GM15510 (cell line): ENCODE measurements around the gene SMYD3.

Experiments
- POLR2A ChIP-seq: IDR thresholded peaks from 3 replicates; pipeline ENCODE4 v1.6.1; 2011; ENCODE audit warnings: borderline replicate concordance; ENCODE audit not compliant: insufficient read length; ENCODE audit errors: extremely low read depth

SMYD3 gene

GRCh38 chr1:245880754-245881403 is 626.2 kb downstream of the SMYD3 start:
- TF ChIP-seq POLR2A, result no peak

GRCh38 chr1:245879091-245879490 is 628.0 kb downstream of the SMYD3 start:
- no peak for TF ChIP-seq POLR2A

DNA sequence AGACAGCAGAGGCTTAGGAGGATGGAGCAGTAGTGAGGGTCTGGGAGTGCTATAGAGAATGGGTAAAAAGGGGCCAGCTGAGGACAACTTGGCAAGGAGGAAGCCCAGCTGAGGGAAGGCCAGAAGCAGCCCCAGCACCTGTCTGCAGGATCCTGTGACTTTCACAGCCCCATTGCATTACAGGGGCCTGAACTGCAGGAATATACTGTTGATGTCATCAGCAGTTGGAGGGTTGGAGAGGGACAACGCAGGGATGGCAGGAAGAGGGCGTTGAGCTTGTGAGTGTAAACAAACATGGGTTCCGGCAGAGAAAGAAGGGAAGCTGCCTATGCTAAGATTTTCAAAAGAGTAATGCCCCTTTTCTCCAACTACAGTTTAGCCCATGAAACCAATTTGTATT is 628.5 kb downstream of the SMYD3 start:
- TF ChIP-seq POLR2A, result no peak

GRCh38 chr1:245877976-245878375 is 629.1 kb downstream of the SMYD3 start:
- no peak for TF ChIP-seq POLR2A

- no peak for TF ChIP-seq POLR2A
Measured at GRCh38 chr1:245876586-245876985, 630.5 kb downstream of the SMYD3 start.

GRCh38 chr1:245875581-245876261 is 631.4 kb downstream of the SMYD3 start:
- no peak for TF ChIP-seq POLR2A

GRCh38 chr1:245874942-245875580 is 632.0 kb downstream of the SMYD3 start:
- no peak for TF ChIP-seq POLR2A

GRCh38 chr1:245873883-245874671 is 633.0 kb downstream of the SMYD3 start:
- no peak for TF ChIP-seq POLR2A

- no peak for TF ChIP-seq POLR2A
Measured at GRCh38 chr1:245873068-245873467, 634.0 kb downstream of the SMYD3 start.

GRCh38 chr1:245872475-245872874 is 634.6 kb downstream of the SMYD3 start:
- no peak for TF ChIP-seq POLR2A

GRCh38 chr1:245871915-245872314 is 635.2 kb downstream of the SMYD3 start:
- no peak for TF ChIP-seq POLR2A

DNA sequence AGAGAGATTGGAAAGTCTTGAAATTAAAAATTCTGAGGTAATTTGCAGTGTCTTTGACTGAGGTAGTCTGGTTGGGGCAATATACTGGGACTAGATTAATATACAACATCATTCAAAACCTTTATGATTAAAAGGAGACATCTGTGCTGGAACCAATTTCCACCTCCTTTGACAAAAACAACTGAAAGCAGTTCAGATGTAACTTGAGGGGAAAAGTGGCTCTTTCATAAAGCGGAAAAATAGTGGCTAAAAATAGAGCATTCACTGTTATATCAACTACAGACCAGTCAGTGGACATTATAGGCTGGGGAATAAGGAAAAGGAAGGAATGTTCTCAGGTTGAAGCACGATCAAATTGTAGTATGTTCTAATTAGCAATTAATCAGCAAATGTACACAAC is 635.9 kb downstream of the SMYD3 start:
- TF ChIP-seq POLR2A, result no peak

DNA sequence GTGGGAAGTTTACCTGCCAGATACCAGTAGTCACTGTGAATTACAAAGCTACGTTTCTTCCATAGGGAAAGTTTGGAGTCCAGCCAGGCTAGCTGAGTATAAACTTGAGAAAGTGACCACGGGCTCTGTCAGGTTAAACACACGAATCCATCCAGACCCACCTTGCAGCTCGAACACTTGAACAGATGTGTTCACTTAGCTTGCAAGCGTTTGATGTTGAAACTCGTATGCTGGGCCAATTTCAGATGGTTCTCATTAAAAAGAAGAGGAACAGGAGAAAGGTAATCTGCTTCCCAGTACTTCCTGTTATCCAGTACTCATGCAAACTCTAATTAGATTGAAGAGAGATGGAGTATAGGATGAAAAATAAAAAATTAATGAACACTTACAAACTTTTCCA is 636.4 kb downstream of the SMYD3 start:
- no peak for TF ChIP-seq POLR2A

DNA sequence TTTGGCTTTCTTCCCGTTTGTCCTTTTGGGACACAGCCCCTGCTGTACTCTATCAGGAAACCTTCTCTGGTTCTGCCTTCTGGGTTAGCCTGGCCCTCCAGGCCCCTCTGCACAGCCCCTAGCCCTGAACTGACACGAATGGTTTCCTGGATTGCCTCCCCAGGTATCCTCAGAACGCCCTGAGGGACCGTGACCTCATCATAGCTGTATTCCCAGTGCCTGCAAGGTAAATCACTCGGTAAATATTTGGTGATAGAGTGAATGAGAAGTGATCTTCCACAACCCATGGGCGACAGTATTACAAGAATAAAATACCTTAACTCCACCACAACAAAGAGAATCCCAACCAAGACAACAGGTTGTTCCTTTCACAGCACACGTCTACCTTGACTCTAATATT is 637.2 kb downstream of the SMYD3 start:
- no peak for TF ChIP-seq POLR2A

DNA sequence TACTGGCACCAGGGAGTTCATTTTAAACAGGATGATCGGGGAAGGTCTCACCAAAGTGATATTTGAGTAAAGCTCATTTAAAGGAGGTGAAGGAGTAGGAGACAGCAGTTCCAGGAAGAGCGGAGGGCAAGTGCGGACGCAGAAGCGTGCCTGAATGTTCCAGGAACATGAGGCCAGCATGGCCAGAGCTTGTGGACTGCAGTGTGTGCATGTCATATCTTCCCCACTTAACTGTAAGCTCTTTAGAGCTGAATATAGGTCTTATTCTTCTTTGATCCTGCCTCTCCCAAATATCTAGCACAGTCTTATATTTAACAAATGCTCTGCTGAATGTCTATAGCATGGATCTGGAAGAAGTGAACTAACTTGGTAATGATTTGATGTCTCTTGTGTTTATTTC is 639.3 kb downstream of the SMYD3 start:
- TF ChIP-seq POLR2A, result no peak
